GM19238 (cell line): ENCODE results near the gene PPP1R12C.
"Not testable (repeated sequence)": the region's sequence is repeated elsewhere in the genome, so short reads cannot be mapped to it uniquely, and the experiment has no call there.

ENCODE experiments used
- DNase-seq: peaks from one replicate; pipeline ENCODE4 v3.0.0; 2011; ENCODE audit warnings: low spot score; ENCODE audit not compliant: insufficient read length

PPP1R12C gene

DNA sequence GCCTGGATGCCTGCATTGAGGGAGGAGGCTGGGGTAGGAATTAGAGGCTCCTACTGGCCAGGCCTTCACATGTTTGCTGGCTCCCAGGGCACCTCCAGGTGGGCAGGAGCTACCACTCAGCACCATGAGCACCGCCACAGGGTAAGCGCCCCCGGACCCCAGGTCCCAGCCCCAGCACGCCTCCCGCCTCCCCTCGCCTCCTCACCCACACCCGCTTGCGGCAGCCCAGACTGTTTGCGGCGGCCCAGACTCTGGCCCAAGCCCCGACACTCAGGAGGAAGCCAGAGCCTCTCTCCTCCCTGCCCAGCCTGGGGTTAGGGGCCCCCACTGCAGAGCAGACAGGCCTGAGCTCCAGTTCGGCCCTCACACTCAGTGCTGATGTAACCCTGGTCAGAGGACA lies 41.1 kb downstream of the PPP1R12C start:
- no peak for DNase-seq

- DNase-seq = no peak
Observed at GRCh38 chr19:55075371-55075998, 42.0 kb downstream of the PPP1R12C start, which contains the start of gene EPS8L1. Gene EPS8L1 (plus strand): TSS chr19:55075869. CDS start chr19:55076445, 576 bp downstream.

DNA sequence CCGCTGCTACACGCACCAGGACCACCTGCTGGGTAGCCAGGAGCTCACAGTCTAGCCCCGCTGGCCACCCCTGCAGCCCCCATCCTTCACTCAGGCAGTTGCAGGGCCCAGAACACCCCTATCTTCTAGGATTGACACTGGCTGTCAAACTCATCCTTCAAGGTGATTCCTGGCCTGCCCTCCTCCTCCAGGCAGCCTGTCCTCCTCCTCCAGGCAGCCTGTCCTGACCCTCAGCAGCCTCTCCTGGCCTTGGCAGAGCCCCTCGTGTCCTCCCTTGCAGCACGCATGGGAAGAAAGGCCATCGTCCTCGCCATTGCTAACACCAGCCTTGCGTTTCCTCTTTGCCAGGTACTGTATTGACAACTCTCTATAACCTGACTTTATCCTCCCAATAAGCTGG lies 45.5 kb downstream of the PPP1R12C start:
- no peak for DNase-seq

DNA sequence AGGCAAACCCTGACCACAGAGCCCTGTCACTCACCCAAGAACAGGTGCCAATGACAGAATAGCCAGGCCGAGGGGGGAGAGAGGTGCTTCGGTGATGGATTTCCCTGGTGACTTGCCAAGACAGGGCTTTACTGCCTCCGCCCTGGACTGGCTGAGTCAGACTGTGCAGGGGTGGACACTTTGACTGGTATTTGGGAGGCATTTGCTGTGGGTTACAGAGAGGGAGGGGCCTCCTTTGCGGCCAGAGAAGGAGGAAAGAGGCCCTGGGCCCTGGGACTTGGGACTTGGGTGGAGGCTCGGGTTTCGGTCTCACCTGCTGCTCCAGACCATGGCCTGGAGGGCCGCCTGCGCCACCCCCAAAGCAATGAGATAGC lies 46.3 kb downstream of the PPP1R12C start:
- no peak for DNase-seq

DNA sequence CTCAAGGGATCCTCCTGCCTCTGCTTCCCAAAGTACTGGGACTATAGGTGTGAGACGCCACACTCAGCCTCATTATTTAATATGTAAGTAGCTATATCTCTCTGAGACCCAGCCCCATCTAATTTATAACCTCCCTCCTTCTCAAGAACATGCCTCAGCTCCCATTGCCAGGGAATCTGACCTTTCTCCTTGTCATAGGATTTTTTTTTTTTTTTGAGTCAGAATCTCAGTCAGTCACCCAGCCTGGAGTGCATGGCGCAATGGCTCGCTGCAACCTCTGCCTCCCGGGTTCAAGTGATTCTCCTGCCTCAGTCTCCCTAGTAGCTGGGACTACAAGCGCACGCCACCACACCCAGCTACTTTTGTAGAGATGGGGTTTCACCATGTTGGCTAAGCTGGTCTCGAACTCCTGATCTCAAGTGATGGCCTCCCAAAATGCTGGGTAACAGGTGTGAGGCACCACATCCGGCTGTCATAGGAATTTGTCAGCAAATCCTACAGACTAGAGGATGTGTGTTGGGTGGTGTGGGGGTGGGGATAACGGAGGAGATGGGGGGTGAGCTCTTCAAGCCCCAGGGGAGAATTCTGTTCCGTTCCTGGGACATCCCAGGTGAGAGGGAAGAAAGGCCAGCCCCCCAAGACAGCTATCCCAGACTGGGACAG lies 46.8 kb downstream of the PPP1R12C start:
- no peak for DNase-seq

DNA sequence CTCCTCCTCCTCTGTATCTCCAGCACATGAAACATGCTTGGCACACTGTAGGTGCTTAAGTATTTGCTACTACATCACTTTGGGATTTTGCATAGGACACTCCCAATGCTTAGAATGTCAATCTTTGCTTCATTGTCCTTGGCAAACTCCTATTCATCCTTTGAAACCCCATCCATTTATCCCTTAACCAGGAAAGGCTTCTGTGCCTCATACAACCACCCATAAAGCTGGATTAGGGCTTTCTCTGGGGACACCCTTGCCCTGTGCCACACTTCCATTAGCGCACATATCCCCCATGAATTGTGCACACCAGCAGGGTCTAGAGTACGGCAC lies 47.6 kb downstream of the PPP1R12C start:
- no peak for DNase-seq

DNA sequence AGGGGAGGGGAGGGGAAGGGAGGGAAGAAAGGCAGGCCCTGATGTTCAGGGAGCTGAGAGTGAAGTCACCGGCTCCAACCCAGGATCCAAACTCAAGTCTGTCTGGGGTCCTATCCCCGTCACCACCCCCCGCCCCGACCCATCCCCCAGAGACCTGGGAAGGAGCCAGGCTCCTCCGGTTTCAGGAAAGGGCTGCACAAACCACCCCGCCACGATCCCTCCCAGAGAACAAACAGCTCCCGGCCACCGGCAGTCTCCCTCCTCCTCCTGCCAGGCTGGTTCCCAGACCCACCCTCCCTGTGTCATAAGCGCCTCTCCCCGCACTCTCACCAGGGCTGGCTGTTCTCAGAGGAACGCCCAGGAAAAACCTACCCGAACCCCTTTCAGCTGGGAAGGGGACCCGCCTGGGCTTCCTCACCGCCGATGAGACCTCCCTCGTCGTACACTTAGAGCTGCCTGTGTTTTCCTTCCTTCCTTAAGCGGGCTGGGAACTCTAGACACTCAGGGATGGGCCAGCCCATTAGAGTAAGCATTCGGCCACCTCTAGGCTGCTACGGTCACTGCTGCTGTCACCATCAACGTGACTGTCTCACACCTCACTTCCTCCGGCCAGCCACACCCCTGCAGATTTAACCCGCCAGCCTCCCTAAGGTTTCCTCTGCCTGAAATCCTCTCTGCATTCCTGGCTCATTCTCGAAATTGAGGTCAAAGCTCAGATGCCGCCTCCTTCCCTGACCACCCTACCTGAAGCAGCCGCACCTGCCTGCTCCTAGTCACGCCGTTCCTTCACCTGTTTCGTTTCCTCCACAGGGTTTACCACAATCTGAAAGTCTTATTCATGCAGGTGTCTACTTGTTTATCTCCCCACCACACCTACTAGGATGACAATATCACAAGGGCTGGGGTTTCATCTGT lies 48.2 kb downstream of the PPP1R12C start:
- no peak for DNase-seq

DNA sequence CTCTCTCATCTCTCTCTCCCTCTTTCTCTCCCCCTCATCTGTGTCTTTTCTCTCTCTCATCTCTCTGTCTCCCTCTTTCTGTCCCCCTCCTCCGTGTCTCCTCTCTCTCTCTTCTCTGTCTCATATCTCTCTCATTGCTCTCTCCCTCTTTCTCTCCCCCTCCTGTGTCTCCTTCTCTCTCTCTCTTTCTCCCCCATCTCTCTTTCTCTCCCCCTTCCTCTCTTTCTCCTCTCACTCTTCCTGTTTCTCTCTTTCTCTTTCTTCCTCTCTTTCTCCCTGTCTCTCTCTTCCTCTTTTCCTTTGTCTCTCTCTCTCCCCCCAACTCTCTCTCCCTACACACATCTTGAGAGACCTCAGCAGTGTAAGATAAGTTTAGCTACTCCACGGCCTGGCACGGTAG lies 49.6 kb downstream of the PPP1R12C start:
- no peak for DNase-seq

DNA sequence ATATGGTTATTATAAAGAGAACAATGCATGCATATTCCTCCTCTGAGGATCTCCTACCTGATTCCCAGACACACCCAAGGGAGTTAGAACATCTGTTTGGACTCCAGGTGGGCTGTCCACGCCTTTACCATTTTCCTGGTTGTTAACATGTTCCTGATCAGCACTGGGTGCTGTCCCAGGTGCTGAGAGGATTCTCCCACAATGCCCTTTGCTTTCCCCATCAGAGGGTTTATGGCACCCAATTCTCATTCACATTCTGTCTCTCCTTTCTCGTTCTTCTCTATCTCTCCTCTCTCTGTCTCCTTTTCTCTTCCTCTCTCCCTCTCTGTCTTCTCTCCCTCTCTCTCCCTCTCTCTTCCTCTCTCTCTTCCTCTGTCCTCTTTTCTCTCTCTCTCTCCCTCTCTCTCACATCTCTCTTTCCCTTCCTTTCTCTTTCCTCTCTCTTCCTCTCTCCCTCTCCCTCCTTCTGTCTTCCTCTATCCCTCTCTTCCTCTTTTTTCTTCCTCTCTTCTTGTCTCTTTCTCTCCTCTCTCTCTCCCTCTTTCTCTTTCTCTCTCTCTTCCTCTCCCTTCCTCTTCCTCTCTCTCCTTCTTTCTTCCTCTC lies 51.2 kb downstream of the PPP1R12C start:
- no peak for DNase-seq

DNA sequence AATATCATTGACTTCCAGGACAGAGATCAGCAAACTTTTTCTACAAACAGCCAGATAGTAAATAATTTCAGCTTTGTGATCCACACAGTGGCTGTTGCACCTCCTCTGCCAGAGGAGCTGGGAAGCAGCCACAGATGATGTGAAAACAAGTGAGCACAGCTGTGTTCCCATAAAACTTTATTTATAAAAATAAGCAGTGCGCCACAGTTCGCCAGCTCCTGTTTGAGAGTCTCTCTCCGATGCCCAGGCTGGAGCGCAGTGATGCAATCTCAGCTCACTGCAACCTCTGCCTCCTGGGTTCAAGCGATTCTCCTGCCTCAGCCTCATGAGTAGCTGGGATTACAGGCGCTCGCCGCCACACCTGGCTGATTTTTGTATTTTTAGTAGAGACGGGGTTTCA lies 51.9 kb downstream of the PPP1R12C start:
- DNase-seq = not testable (repeated sequence)

- no peak for DNase-seq
Observed at GRCh38 chr19:55063492-55063843, 54.0 kb downstream of the PPP1R12C start.

DNA sequence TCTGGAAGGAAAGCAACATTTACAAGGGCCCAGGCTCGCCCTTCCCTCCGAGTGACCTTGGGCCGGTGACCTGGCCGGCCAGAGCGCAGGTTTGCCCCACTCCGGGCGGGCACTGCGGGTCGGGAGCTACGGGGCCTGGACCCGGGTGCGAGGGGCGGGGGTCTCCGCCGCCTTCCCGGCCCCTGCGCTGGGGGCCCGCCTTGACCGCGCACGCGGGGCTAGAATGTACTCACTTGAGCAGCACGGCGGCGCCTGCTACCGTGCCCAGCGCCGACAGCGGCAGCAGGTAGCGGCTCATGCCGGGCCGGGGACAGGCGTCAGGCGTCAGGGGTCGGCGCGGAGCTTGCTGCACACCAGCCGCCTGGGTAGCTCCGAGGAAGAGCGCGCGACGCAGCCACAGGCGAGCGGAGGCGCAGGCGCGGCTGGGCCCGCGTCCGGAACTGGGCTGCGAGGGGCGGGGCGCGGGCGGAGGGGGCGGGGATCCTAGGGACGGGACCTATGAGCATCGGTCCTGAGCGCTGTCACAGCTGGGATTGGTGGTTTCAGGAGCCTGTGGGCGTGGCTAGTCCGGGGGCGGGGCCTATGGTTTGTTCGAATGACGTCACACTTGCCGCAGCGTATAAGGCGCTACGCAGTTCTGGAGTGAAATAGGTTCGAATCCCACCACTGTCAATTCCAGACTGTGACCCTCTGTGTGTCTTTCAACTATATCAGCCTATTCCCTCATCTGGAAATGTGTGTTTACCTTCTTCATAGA lies 54.5 kb downstream of the PPP1R12C start, which contains the start of gene RDH13:
Gene RDH13, minus strand, starts transcription at position 414 of the 757 bp plus-strand sequence. Its CDS starts 116 bp downstream, at position 298.
- DNase-seq = peak; percentile 97

DNA sequence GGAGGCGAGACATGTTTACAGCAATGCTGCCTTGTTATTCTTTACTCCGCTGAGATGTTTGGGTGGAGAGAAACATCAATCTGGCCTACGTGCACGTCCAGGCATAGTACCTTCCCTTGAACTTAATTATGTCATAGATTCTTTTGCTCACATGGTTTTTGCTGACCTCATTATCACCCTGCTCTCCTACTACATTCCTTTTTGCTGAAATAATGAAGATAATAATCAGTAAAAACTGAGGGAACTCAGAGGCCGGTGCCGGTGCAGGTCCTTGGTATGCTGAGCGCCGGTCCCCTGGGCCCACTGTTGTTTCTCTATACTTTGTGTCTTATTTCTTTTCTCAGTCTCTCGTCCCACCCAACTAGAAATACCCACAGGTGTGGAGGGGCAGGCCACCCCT lies 57.1 kb downstream of the PPP1R12C start:
- not testable (repeated sequence) for DNase-seq

- DNase-seq = no peak
Observed at GRCh38 chr19:55058781-55059610, 58.4 kb downstream of the PPP1R12C start.

DNA sequence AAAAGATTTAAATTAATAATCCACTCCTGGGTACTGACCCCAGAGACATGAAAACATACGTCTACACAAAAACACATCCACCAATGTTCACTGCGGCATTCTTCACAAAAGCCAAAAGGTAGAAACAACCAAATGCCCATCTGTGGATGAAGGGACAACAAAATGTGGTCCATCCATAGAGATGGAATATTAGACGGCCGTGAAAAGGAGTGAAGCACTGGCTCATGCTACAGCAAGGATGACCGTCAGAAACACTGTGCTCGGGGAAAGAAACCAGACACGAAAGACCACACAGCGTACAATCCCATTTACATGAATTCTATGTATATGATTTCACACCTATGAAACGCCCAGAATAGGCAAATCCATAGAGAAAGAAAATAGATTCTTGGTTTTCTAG lies 60.6 kb downstream of the PPP1R12C start:
- DNase-seq = no peak

- DNase-seq = no peak
Observed at GRCh38 chr19:55053735-55054134, 63.7 kb downstream of the PPP1R12C start.

DNA sequence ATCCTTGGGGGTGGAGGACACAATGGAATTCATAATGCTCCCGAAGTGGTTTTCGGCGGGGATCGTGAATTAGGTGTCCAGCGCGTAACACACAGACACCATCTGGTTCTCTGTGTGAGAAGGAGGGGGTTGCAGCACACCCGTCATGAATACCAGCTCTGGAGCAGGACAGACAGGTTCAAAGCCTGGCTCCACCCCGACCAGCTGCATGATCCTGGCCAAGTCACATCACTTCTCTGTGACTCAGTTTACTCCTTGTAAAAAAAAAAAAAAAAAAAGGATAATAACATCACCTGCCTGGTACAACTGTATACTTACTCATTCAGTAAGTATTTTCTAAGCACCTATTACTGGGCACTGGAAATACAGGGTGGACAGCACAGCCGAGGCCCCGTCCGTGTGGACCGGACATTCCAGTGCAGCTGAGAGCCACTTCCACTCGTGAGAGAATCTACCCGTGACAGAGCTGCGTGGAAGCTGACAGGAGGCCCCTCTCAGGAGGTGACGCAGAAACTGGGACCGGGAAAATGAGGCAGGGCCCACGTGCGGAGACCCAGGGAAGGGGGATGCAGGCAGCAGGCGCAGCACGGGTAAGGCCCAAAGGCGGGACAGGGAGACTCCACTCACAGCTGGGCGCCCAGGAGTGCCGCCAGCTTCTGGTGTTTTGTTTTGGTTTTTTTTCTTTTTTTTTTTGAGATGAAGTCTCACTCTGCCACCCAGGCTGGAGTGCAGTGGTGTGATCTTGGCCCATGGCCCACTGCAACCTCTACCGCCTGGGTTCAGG lies 66.5 kb downstream of the PPP1R12C start:
- DNase-seq = no peak

GRCh38 chr19:55048446-55048845 lies 69.0 kb downstream of the PPP1R12C start:
- DNase-seq = no peak

DNA sequence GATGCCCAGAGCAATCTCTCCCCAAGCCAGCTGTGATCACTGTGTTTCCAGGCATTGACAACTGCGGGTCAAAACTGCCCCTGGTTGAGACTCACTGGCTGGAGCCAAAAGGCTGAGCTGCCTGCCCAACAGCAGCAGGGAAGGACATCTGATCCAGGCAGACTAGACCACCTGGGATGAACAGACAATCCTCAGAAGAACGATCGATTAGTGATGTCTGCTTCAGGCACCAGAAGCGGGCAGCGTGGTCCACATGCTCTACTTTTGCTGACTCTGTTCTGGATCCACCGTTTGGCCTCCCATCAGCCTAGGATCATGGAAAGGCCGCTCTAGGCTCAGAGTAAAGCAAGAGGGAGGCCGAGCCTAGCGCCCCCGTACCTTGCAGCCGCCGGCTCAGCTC lies 69.5 kb downstream of the PPP1R12C start:
- no peak for DNase-seq
